Liver (tissue), 9 donors: ENCODE data around the gene GRWD1. TPM values are rescaled to one million over a fixed set of nuclear protein-coding genes. Genes with fewer than 3 reads are reported as not detected.

Experiments
- DNase-seq: peaks from one replicate; pipeline ENCODE4 v3.0.0-alpha.2; 2017; ENCODE audit warnings: low spot score
- H3K27ac ChIP-seq, 2 donors: one replicate each; pipeline ENCODE4 v1.7.0; 2013; ENCODE audit warnings: inconsistent platforms in 2 of 2, low read length in 2 of 2, control low read depth in 1 of 2, low read depth in 1 of 2, mild to moderate bottlenecking in 1 of 2
- H3K27me3 ChIP-seq, 4 donors: one replicate each; pipeline versions ENCODE4 v1.6.1 to v1.7.0; 2013; ENCODE audit warnings: low read length in 3 of 4, inconsistent platforms in 1 of 4, mild to moderate bottlenecking in 1 of 4, moderate library complexity in 1 of 4; ENCODE audit not compliant: control insufficient read depth in 4 of 4, insufficient read depth in 4 of 4
- H3K36me3 ChIP-seq, 4 donors: one replicate each; pipeline versions ENCODE4 v1.6.1 to v1.7.0; 2013; ENCODE audit warnings: low read length in 3 of 4, mild to moderate bottlenecking in 3 of 4, low read depth in 1 of 4, moderate library complexity in 1 of 4; ENCODE audit not compliant: control insufficient read depth in 4 of 4, insufficient read depth in 3 of 4
- H3K4me1 ChIP-seq, 4 donors: one replicate each; pipeline versions ENCODE4 v1.6.1 to v1.7.0; 2013; ENCODE audit warnings: low read length in 3 of 4, mild to moderate bottlenecking in 3 of 4, moderate library complexity in 1 of 4; ENCODE audit not compliant: control insufficient read depth in 4 of 4, insufficient read depth in 4 of 4
- H3K4me3 ChIP-seq, 3 donors: one replicate each; pipeline versions ENCODE4 v1.6.1 to v1.7.0; 2013; ENCODE audit warnings: low read length in 3 of 3, control low read depth in 1 of 3, low read depth in 1 of 3, mild to moderate bottlenecking in 1 of 3
- H3K9ac ChIP-seq, 2 donors: one replicate each; pipeline ENCODE4 v1.7.0; 2013; ENCODE audit warnings: low read length in 2 of 2, mild to moderate bottlenecking in 2 of 2, moderate library complexity in 2 of 2, control low read depth in 1 of 2, low read depth in 1 of 2
- H3K9me3 ChIP-seq, 4 donors: one replicate each; pipeline versions ENCODE4 v1.6.1 to v1.7.0; 2013; ENCODE audit warnings: low read length in 3 of 4; ENCODE audit not compliant: control insufficient read depth in 4 of 4
- FOXA1 ChIP-seq: IDR thresholded peaks from 2 replicates; pipeline ENCODE4 v1.6.1; 2016; ENCODE audit warnings: antibody characterized with exemption
- FOXA2 ChIP-seq: IDR thresholded peaks from 2 replicates; pipeline ENCODE4 v1.6.1; 2016; ENCODE audit warnings: antibody characterized with exemption
- GABPA ChIP-seq, 2 donors: IDR thresholded peaks in 1 of 2; conservative IDR thresholded peaks in 1 of 2; 2 replicates each; pipeline ENCODE4 v1.6.1; 2016; ENCODE audit warnings: antibody characterized with exemption in 2 of 2, mild to moderate bottlenecking in 1 of 2, moderate library complexity in 1 of 2
- HNF4A ChIP-seq, 2 donors: conservative IDR thresholded peaks; 2 replicates each; pipeline ENCODE4 v1.6.1; 2016; ENCODE audit warnings: antibody characterized with exemption in 2 of 2, mild to moderate bottlenecking in 2 of 2
- MAX ChIP-seq: IDR thresholded peaks from 2 replicates; pipeline ENCODE4 v1.6.1; 2016; ENCODE audit warnings: antibody characterized with exemption
- RAD21 ChIP-seq, 2 donors: IDR thresholded peaks; 2 replicates each; pipeline ENCODE4 v1.6.1; 2016; ENCODE audit warnings: antibody characterized with exemption in 2 of 2, mild to moderate bottlenecking in 2 of 2
- REST ChIP-seq: IDR thresholded peaks from 2 replicates; pipeline ENCODE4 v1.6.1; 2016; ENCODE audit warnings: antibody characterized with exemption, mild to moderate bottlenecking
- RXRA ChIP-seq, 2 donors: IDR thresholded peaks; 2 replicates each; pipeline ENCODE4 v1.6.1; 2017 to 2018; ENCODE audit warnings: antibody characterized with exemption in 2 of 2, mild to moderate bottlenecking in 1 of 2
- SP1 ChIP-seq: IDR thresholded peaks from 2 replicates; pipeline ENCODE4 v1.6.1; 2018; ENCODE audit warnings: antibody characterized with exemption, mild to moderate bottlenecking
- YY1 ChIP-seq: IDR thresholded peaks from 2 replicates; pipeline ENCODE4 v1.6.1; 2016; ENCODE audit warnings: antibody characterized with exemption, mild to moderate bottlenecking
- ZBTB33 ChIP-seq: IDR thresholded peaks from 2 replicates; pipeline ENCODE4 v1.6.1; 2016; ENCODE audit warnings: antibody characterized with exemption
- WGBS: extraction: QIAGEN DNeasy Blood & Tissue Kit; methylation state at CpG from one replicate; pipeline ENCODE4 v1.1.7; 2013; 5-methylcytosine and 5-hydroxymethylcytosine counted together
- polyA plus RNA-seq, 2 donors: library from polyadenylated mRNA; stranded (reverse) in 1 of 2; unstranded in 1 of 2; fragments of 200-250 nt in 1 of 2; fragments of >200 nt in 1 of 2; fragmentation: Nextera tagmentation in 1 of 2; extraction: Ambion mirVana in 1 of 2; gene quantifications; one replicate each; pipeline versions ENCODE4 v1.2.1 to v1.2.3, GENCODE V29; 2013 to 2015
- total RNA-seq, 2 donors: library from RNA; depleted of rRNA; stranded (reverse); fragments of >200 nt; gene quantifications; one replicate each; pipeline ENCODE4 v1.2.3, GENCODE V29; 2014
- donor health status: healthy.
- donor health status: healthy.
- donor health status: healthy.
- donor health status: healthy.
- donor health status: healthy.

Gene GRWD1
- total RNA-seq (10 to 100 TPM in 1 of 2 donors, 1 to 10 TPM in 1; 7.1 to 31.7 TPM), polyA plus RNA-seq (10 to 100 TPM; 11.1 to 19.5 TPM)

DNA sequence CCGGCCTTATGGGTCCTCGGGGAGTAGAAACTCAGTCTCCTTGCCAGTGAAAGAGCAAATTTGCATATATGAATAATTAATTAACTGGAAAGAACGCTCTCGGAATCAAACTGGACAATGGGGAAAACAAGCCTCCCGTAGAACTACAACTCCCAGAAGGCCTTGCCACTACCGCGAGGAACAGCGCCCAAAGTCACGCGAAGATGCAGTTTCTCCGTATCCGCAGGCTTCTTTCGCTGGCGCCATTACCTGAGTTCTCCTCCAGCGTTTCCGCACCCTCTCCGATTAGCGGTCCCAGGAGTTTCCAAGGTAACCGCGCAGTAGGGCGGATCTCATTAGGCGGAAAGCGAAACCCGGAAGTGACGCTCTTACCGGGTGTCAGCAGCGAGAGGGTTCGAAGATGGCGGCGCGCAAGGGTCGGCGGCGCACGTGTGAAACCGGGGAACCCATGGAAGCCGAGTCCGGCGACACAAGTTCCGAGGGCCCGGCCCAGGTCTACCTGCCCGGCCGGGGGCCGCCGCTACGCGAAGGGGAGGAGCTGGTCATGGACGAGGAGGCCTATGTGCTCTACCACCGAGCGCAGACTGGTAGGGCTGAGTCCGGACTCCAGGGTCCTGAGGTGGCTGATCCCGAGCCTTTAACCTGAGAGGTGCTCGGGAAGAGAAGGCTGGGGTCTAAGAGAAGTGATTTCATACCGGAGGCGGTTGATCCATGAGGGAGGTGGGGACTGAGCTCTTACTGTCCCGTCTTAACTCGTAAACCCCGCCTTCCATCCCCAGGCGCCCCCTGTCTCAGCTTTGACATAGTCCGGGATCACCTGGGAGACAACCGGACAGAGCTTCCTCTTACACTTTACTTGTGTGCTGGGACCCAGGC is at the start of gene GRWD1:
GRWD1 (plus strand) TSS at position 378 of the 876 bp plus-strand sequence; CDS start at position 401, 23 bp downstream.
- TF ChIP-seq FOXA1 (no peak), GABPA (IDR thresholded peaks at IDR 0.05 in 1 of 2, conservative IDR thresholded peaks at IDR 0.05 in 1 of 2) (peak; percentile 71 to 94), ZBTB33 (peak; percentile 99), HNF4A (conservative IDR thresholded peaks at IDR 0.05) (peak in 1 of 2 donors; percentile 2), RXRA (IDR thresholded peaks at IDR 0.05) (no peak), YY1 (peak; percentile 99), SP1 (peak; percentile 44), MAX (peak; percentile 94), REST (peak; percentile 9)
- under 1% methylated on average over 61 of the region's 61 CpGs for WGBS
- Histone ChIP-seq H3K36me3 (peaks cover 8 to 27% (median 15%) of the 10 kb centered on the region in 4 donors), H3K27ac (peak within 1 kb of the TSS; percentile 49 to 68), H3K4me1 (peaks cover 4 to 24% (median 14%) of the 10 kb centered on the region in 4 donors), H3K9ac (peak within 1 kb of the TSS; percentile 66 to 68), H3K4me3 (peak within 1 kb of the TSS; percentile 68 to 99 (median 83)), H3K9me3 (no peaks in the 10 kb centered on the region), H3K27me3 (no peaks in the 10 kb centered on the region)
- peak; percentile 84 for DNase-seq

GRCh38 chr19:48396016-48396823 is 49.6 kb upstream of the GRWD1 start:
- H3K9me3 ChIP-seq, result no peaks in the 10 kb centered on the region
- no peak for DNase-seq
- peaks cover 0 to 20% (median 14%) of the 10 kb centered on the region in 4 donors for H3K27me3 ChIP-seq
- no peak overlapping the region for H3K27ac ChIP-seq
- no peaks in the 10 kb centered on the region for H3K36me3 ChIP-seq
- no peak overlapping the region for H3K9ac ChIP-seq
- peaks cover 0 to 8% (median 4%) of the 10 kb centered on the region in 4 donors for H3K4me1 ChIP-seq
- TF ChIP-seq FOXA1 (no peak), FOXA2 (no peak), YY1 (no peak), HNF4A (conservative IDR thresholded peaks at IDR 0.05) (no peak), RXRA (IDR thresholded peaks at IDR 0.05) (no peak), RAD21 (IDR thresholded peaks at IDR 0.05) (no peak), SP1 (no peak), REST (no peak)
- H3K4me3 ChIP-seq, result no peak overlapping the region
- WGBS, result 46% methylated on average over 24 of the region's 24 CpGs
